ENCODE data around the gene PRKCB.
"Not testable (repeated sequence)": the region's sequence is repeated elsewhere in the genome, so short reads cannot be mapped to it uniquely, and the experiment has no call there.

Gene PRKCB

GRCh38 chr16:24178496-24178895 is 342.7 kb downstream of the PRKCB start:
- no peak for DNase-seq (ENCODE audit: low read depth)

DNA sequence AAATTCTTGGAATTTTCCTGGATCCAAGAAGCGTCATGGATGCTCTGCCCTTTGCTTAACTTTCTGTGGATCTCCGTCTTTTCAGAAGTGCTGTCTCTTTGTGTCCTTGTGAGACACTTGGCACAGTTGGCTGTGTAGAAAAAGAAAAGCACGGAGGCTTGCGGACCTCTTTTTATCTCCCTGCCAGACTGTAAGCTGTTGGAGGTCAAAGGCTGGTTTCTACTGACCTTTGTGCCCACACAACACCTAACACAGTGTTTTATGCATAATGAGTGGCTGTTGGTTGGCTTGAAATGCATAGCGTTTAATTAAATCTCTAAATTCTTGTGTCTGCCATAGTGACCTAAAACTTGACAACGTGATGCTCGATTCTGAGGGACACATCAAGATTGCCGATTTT is 344.7 kb downstream of the PRKCB start:
- DNase-seq (ENCODE audit: low read depth) = no peak

DNA sequence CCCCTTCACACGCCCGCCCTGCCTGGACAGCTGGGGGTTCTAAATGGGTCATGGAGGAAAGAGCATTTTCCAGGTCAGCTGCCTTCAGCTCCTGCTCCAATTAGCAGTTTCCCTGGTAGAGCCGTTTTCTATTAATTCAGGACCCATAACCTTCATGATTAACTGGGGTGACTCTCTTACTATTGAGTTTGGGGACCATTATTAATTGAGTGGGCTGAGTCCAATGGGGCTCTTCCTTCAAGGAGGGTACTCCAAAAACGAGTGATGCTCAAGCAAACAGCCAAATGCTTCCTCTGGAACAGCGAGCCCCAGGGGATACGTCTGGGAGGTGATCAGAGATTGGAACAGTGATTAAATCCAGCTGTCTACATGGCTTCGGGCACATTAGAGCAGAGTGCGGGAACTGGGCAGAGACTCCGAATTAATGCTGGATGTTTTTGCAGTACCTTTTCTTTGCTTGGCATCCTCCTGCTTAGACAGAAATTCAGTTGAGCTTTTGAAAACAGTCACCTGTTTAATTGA is 352.3 kb downstream of the PRKCB start:
- DNase-seq (ENCODE audit: low read depth) = no peak

GRCh38 chr16:24188751-24189318 is 353.1 kb downstream of the PRKCB start:
- no peak for DNase-seq (ENCODE audit: low read depth)

DNA sequence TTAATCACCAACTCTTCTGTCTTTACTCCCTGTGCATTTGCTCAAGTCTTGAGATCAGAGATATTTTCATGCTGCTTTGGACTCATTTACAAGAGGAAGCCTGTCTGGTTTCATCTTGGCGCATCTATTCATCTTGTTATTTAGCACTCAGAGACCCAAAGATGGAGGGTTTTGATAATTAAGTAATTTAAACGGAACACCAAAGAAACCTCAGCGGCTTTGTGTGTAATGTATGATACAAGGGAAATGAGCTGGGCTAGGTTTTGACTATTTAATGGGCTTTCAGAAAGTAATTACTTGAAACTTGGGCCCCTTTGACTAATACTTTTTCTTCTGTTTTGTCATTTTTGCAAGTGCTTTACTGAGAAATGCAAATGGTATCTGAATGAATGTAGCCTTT is 354.2 kb downstream of the PRKCB start:
- no peak for DNase-seq (ENCODE audit: low read depth)

GRCh38 chr16:24191876-24192402 is 356.2 kb downstream of the PRKCB start:
- DNase-seq (ENCODE audit: low read depth) = no peak

- no peak for DNase-seq (ENCODE audit: low read depth)
These were observed 359.4 kb downstream of the PRKCB start for GRCh38 chr16:24195221-24195620.

GRCh38 chr16:24198807-24199533 is 363.2 kb downstream of the PRKCB start:
- DNase-seq (ENCODE audit: low read depth) = no peak

DNA sequence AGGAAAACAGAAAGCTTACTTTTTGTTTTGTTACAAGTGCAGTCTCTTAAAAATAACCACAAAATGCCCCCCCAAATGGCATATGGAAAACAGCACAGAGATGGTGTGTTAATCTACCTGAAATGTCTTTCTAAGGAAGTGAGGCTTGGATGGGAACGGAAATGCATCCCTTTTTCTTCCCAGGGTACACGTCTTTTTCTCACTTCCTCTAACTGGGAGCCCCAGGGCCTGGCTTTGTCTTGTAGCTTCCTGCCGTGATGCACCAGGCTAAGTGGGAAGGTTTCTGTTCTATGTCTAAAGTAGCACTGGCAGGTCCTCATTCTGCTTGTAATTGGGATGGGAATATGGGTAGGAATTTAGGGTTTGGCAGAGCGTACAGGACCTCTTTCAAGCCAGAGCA is 367.9 kb downstream of the PRKCB start:
- no peak for DNase-seq (ENCODE audit: low read depth)

- no peak for DNase-seq (ENCODE audit: low read depth)
These were observed 368.4 kb downstream of the PRKCB start for GRCh38 chr16:24204150-24204665.

DNA sequence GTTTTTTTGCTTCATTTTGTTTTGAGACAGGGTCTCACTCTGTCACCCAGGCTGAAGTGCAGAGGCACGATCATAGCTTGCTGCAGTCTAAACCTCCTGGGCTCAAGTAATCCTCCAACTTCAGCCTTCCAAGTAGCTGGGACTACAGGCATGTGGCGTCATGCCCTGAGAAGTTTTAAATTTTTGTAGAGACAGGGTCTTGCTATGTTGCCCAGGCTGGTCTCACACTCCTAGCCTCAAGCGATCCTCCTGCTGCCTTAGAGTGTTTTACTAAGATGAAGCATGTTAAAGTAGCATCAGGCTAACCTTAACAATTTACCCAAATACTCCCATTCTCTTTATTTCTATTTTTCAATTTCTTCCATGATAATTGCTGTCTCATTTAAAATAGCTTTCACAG is 371.1 kb downstream of the PRKCB start:
- DNase-seq (ENCODE audit: low read depth) = no peak

DNA sequence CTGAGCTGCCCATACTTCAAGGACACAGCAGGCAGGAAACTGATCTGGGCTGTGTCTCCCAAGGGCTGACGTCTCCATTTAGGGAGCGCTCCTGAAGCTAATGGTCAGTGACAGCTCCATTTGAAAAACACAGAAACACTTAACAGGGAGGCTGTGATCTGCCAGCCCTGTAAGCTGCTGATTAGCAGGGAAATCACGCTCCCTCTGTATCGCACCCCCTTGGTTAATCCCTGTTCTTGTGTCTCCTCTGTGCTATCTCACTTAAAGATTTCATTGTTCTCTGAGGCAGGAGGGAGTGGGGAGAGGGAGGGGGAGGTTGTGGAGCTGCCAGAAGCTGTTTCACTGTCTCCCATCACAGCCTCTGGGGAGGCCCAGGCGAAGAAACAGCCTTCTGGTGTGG is 372.9 kb downstream of the PRKCB start:
- DNase-seq (ENCODE audit: low read depth) = no peak

- no peak for DNase-seq (ENCODE audit: low read depth)
These were observed 379.2 kb downstream of the PRKCB start for GRCh38 chr16:24214992-24215391.

GRCh38 chr16:24216961-24217360 is 381.2 kb downstream of the PRKCB start:
- DNase-seq (ENCODE audit: low read depth) = no peak

GRCh38 chr16:24217461-24217860 is 381.7 kb downstream of the PRKCB start:
- no peak for DNase-seq (ENCODE audit: low read depth)

DNA sequence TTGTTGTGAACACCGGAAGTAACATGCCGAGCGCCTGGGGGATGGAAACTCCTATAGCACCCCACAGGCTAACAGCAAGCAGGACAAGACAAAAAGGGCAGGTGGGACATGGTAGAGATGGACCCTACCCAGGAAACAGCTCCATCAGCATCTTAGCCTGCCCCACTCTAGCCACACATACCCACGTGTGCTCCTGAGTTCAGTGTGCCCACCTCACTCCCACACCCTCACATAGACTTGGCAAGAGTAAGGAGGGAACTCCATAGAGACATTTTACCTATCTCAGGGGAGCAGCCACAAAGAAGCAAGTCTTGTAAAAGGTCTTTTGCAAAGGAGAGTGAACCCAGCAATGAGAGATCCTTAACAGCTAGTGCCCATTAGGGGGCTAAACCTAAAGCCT is 382.5 kb downstream of the PRKCB start:
- no peak for DNase-seq (ENCODE audit: low read depth)

- no peak for DNase-seq (ENCODE audit: low read depth)
These were observed 385.4 kb downstream of the PRKCB start for GRCh38 chr16:24221219-24221618.

- no peak for DNase-seq (ENCODE audit: low read depth)
These were observed 392.7 kb downstream of the PRKCB start for GRCh38 chr16:24228514-24228913.

DNA sequence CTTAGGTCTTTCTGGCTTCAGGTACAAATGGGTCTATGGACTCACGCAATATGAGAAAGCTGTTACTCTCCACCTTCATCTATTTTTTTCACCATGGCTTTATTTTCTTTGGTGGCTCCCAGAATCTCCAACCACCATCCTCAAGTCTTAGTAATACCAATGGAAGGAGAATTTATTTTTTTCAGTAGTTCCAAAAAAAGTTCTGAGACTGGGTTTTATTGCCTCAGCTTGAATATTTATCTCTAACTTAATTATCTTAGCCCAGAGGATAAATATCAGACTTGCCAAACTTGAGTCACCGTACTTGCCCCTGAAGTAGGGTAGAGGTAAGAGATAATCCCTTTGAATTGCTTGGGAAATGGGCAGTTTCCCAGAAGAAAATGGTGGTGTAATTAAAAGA is 397.2 kb downstream of the PRKCB start:
- DNase-seq (ENCODE audit: low read depth) = no peak

DNA sequence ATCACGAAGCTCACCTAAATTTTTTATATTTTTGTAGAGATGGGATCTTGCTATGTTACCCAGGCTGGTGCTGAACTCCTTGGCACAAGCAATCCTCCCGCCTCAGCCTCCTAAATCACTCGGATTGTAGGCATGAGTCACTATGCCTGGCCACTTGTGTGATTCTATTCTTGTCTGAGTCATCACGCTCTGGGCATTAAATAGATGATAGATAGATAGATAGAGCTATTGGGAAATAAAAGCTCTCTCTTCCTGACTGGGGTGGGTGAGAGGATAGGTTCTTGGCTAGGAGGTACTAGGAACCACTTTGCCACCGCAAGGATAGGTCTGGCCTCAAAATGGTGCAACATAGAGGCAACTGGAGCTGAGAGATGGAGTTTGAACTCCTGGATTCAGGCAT is 399.0 kb downstream of the PRKCB start:
- DNase-seq (ENCODE audit: low read depth) = no peak

DNA sequence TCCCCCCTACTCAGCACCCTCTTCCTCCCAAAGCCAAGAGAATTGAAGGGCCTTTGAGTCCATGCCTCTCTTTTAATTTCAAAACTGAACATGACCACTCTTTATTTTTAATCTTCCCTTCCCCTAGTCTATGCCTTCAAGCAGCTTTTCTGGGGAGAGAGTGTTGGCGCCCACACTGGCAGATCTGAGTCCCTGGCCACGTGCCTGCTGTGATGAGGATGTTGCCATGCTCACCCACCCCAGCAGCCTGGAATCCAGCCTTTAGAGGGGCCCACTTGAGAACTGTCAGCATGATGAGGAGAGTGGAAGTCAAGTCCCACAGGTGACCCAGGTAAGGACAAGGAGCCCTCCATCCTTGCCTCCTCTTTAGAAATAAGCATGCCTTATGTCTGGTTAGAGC is 400.0 kb downstream of the PRKCB start:
- DNase-seq (ENCODE audit: low read depth) = no peak

DNA sequence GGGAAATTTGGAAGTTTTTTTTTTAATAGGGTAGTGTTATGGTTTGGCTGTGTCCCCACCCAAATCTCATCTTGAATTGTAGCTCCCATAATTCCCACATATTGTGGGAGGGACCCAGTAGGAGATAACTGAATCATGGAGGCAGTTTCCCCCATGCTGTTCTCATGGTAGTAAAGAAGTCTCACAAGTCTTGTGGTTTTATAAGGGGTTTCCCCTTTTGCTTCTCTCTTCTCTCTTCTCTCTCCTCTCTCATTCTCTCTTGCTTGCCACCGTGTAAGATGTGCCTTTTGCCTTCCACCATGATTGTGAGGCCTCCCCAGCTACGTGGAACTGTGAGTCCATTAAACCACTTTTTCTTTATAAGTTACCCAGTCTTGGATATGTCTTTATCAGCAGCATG is 403.1 kb downstream of the PRKCB start:
- DNase-seq (ENCODE audit: low read depth) = not testable (repeated sequence)

DNA sequence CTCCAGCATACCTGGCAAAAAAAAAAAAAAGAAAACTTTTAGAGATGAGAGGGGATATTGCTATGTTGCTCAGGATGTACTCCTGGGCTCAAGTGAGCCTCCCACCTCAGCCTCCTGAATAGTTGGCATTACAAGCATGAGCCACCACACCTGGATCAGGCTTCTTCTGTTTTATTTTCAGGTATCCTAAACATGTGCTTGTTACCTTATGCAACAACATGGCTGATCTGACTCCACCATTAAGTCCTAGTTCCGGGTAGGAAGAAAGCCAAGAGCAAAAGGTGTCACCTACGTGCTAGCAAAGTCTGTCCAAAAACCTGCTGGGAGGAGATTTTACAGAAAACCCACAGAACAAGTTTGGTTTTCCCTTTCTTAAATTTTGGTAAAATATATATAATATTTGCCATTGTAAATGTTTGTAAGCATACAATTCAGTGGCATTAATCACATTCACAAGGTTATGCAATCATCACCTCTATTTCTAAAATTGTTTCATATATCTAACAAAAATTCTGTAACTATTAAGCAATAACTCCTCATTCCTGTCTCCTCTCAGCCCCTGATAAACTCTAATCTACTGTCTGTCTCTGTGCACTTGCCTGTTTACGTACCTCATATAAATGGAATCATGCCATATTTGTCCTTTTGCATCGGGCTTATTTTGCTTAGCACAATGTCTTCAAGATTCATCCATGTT is 411.3 kb downstream of the PRKCB start:
- DNase-seq (ENCODE audit: low read depth) = no peak
